ENCODE results near the gene SDR39U1. TPM values are rescaled to one million over a fixed set of nuclear protein-coding genes. Genes with fewer than 3 reads are reported as not detected.
A peak's percentile ranks its signal among the peaks of the same experiment; 100 is the strongest.

Gene SDR39U1
- total and polyA plus RNA-seq, 4 donors = 18.5 to 96.8 (median 61.6) TPM

- H3K36me3 ChIP-seq (ENCODE audit: control insufficient read depth, insufficient read depth, low read length) = peaks cover 56% of the 10 kb centered on the region
- WGBS (ENCODE audit: insufficient coverage) = 93% methylated on average over 15 of the region's 15 CpGs
- DNase-seq (ENCODE audit: low read depth in 4 of 6, low spot score in 6 of 6) = no peak
- no peak overlapping the region for H3K27ac ChIP-seq (ENCODE audit: low read depth, low read length)
- H3K27me3 ChIP-seq (ENCODE audit: control insufficient read depth, insufficient read depth, low read length) = no peaks in the 10 kb centered on the region
- H3K4me3 ChIP-seq (ENCODE audit: low read depth, low read length) = no peak overlapping the region
- H3K9me3 ChIP-seq (ENCODE audit: control insufficient read depth, insufficient read depth, low read length) = no peaks in the 10 kb centered on the region
- peaks cover 7% of the 10 kb centered on the region for H3K4me1 ChIP-seq (ENCODE audit: control insufficient read depth, insufficient read depth, low read length)
Measured at GRCh38 chr14:24414732-24415420, 27.7 kb downstream of the SDR39U1 start.

- no peak overlapping the region for H3K4me3 ChIP-seq (ENCODE audit: low read depth, low read length)
- no peak overlapping the region for H3K27ac ChIP-seq (ENCODE audit: low read depth, low read length)
- H3K4me1 ChIP-seq (ENCODE audit: control insufficient read depth, insufficient read depth, low read length) = peaks cover 15% of the 10 kb centered on the region
- WGBS (ENCODE audit: insufficient coverage) = no CpG with 5 or more reads among the region's 1 CpG
- H3K36me3 ChIP-seq (ENCODE audit: control insufficient read depth, insufficient read depth, low read length) = peaks cover 64% of the 10 kb centered on the region
- DNase-seq (ENCODE audit: low read depth in 4 of 6, low spot score in 6 of 6) = no peak
- H3K9me3 ChIP-seq (ENCODE audit: control insufficient read depth, insufficient read depth, low read length) = no peaks in the 10 kb centered on the region
- H3K27me3 ChIP-seq (ENCODE audit: control insufficient read depth, insufficient read depth, low read length) = no peaks in the 10 kb centered on the region
Measured at GRCh38 chr14:24414077-24414476, 28.5 kb downstream of the SDR39U1 start.

GRCh38 chr14:24411443-24412389 is 30.9 kb downstream of the SDR39U1 start:
- Histone ChIP-seq H3K9me3 (ENCODE audit: control insufficient read depth, insufficient read depth, low read length) (no peaks in the 10 kb centered on the region), H3K27ac (ENCODE audit: low read depth, low read length) (no peak overlapping the region), H3K27me3 (ENCODE audit: control insufficient read depth, insufficient read depth, low read length) (no peaks in the 10 kb centered on the region), H3K4me1 (ENCODE audit: control insufficient read depth, insufficient read depth, low read length) (peaks cover 27% of the 10 kb centered on the region), H3K4me3 (ENCODE audit: low read depth, low read length) (no peak overlapping the region), H3K36me3 (ENCODE audit: control insufficient read depth, insufficient read depth, low read length) (peaks cover 82% of the 10 kb centered on the region)
- peak in 2 of 6 donors; percentile 59 to 64 for DNase-seq (ENCODE audit: low read depth in 4 of 6, low spot score in 6 of 6)
- whole genome bisulfite sequencing (ENCODE audit: insufficient coverage) = 85% methylated on average over 14 of the region's 16 CpGs

GRCh38 chr14:24409956-24410355 is 32.6 kb downstream of the SDR39U1 start:
- peaks cover 72% of the 10 kb centered on the region for H3K36me3 ChIP-seq (ENCODE audit: control insufficient read depth, insufficient read depth, low read length)
- H3K9me3 ChIP-seq (ENCODE audit: control insufficient read depth, insufficient read depth, low read length) = no peaks in the 10 kb centered on the region
- no peaks in the 10 kb centered on the region for H3K27me3 ChIP-seq (ENCODE audit: control insufficient read depth, insufficient read depth, low read length)
- H3K4me3 ChIP-seq (ENCODE audit: low read depth, low read length) = no peak overlapping the region
- H3K27ac ChIP-seq (ENCODE audit: low read depth, low read length) = no peak overlapping the region
- DNase-seq (ENCODE audit: low read depth in 4 of 6, low spot score in 6 of 6) = no peak
- 93% methylated on average over 9 of the region's 10 CpGs for WGBS (ENCODE audit: insufficient coverage)
- H3K4me1 ChIP-seq (ENCODE audit: control insufficient read depth, insufficient read depth, low read length) = peaks cover 23% of the 10 kb centered on the region

- Histone ChIP-seq H3K4me1 (ENCODE audit: control insufficient read depth, insufficient read depth, low read length) (peaks cover 23% of the 10 kb centered on the region), H3K27ac (ENCODE audit: low read depth, low read length) (no peak overlapping the region), H3K36me3 (ENCODE audit: control insufficient read depth, insufficient read depth, low read length) (peaks cover 64% of the 10 kb centered on the region), H3K4me3 (ENCODE audit: low read depth, low read length) (no peak overlapping the region), H3K9me3 (ENCODE audit: control insufficient read depth, insufficient read depth, low read length) (no peaks in the 10 kb centered on the region), H3K27me3 (ENCODE audit: control insufficient read depth, insufficient read depth, low read length) (no peaks in the 10 kb centered on the region)
- no peak for DNase-seq (ENCODE audit: low read depth in 4 of 6, low spot score in 6 of 6)
- 71% methylated on average over 4 of the region's 6 CpGs for WGBS (ENCODE audit: insufficient coverage)
Measured at GRCh38 chr14:24409192-24409591, 33.4 kb downstream of the SDR39U1 start.

- DNase-seq (ENCODE audit: low read depth in 4 of 6, low spot score in 6 of 6) = peak in 1 of 6 donors; percentile 66
- Histone ChIP-seq H3K9me3 (ENCODE audit: control insufficient read depth, insufficient read depth, low read length) (no peaks in the 10 kb centered on the region), H3K27ac (ENCODE audit: low read depth, low read length) (no peak overlapping the region), H3K27me3 (ENCODE audit: control insufficient read depth, insufficient read depth, low read length) (no peaks in the 10 kb centered on the region), H3K36me3 (ENCODE audit: control insufficient read depth, insufficient read depth, low read length) (peaks cover 62% of the 10 kb centered on the region), H3K4me1 (ENCODE audit: control insufficient read depth, insufficient read depth, low read length) (peaks cover 23% of the 10 kb centered on the region), H3K4me3 (ENCODE audit: low read depth, low read length) (no peak overlapping the region)
- WGBS (ENCODE audit: insufficient coverage) = 56% methylated on average over 3 of the region's 3 CpGs
Measured at GRCh38 chr14:24408764-24409163, 33.8 kb downstream of the SDR39U1 start.

GRCh38 chr14:24407608-24408325 is 34.8 kb downstream of the SDR39U1 start:
- DNase-seq (ENCODE audit: low read depth in 4 of 6, low spot score in 6 of 6) = no peak
- Histone ChIP-seq H3K27ac (ENCODE audit: low read depth, low read length) (no peak overlapping the region), H3K4me1 (ENCODE audit: control insufficient read depth, insufficient read depth, low read length) (peaks cover 23% of the 10 kb centered on the region), H3K27me3 (ENCODE audit: control insufficient read depth, insufficient read depth, low read length) (no peaks in the 10 kb centered on the region), H3K36me3 (ENCODE audit: control insufficient read depth, insufficient read depth, low read length) (peaks cover 56% of the 10 kb centered on the region), H3K9me3 (ENCODE audit: control insufficient read depth, insufficient read depth, low read length) (no peaks in the 10 kb centered on the region), H3K4me3 (ENCODE audit: low read depth, low read length) (no peak overlapping the region)
- WGBS (ENCODE audit: insufficient coverage) = 94% methylated on average over 18 of the region's 18 CpGs

- no peaks in the 10 kb centered on the region for H3K27me3 ChIP-seq (ENCODE audit: control insufficient read depth, insufficient read depth, low read length)
- peaks cover 51% of the 10 kb centered on the region for H3K36me3 ChIP-seq (ENCODE audit: control insufficient read depth, insufficient read depth, low read length)
- no peak for DNase-seq (ENCODE audit: low read depth in 4 of 6, low spot score in 6 of 6)
- no peak overlapping the region for H3K4me3 ChIP-seq (ENCODE audit: low read depth, low read length)
- 95% methylated on average over 5 of the region's 6 CpGs for WGBS (ENCODE audit: insufficient coverage)
- H3K9me3 ChIP-seq (ENCODE audit: control insufficient read depth, insufficient read depth, low read length) = no peaks in the 10 kb centered on the region
- peaks cover 33% of the 10 kb centered on the region for H3K4me1 ChIP-seq (ENCODE audit: control insufficient read depth, insufficient read depth, low read length)
- H3K27ac ChIP-seq (ENCODE audit: low read depth, low read length) = no peak overlapping the region
Measured at GRCh38 chr14:24406416-24406815, 36.2 kb downstream of the SDR39U1 start.

GRCh38 chr14:24404814-24405213 is 37.8 kb downstream of the SDR39U1 start:
- Histone ChIP-seq H3K9me3 (ENCODE audit: control insufficient read depth, insufficient read depth, low read length) (no peaks in the 10 kb centered on the region), H3K4me3 (ENCODE audit: low read depth, low read length) (no peak overlapping the region), H3K36me3 (ENCODE audit: control insufficient read depth, insufficient read depth, low read length) (peaks cover 36% of the 10 kb centered on the region), H3K4me1 (ENCODE audit: control insufficient read depth, insufficient read depth, low read length) (peaks cover 45% of the 10 kb centered on the region), H3K27me3 (ENCODE audit: control insufficient read depth, insufficient read depth, low read length) (no peaks in the 10 kb centered on the region), H3K27ac (ENCODE audit: low read depth, low read length) (no peak overlapping the region)
- WGBS (ENCODE audit: insufficient coverage) = 100% methylated on average over 1 of the region's 4 CpGs
- DNase-seq (ENCODE audit: low read depth in 4 of 6, low spot score in 6 of 6) = no peak
